Fibroblast of skin of left biceps (primary cell): Measurements from ENCODE around the gene GARIN1A.
"Not testable (repeated sequence)": the region's sequence is repeated elsewhere in the genome, so short reads cannot be mapped to it uniquely, and the experiment has no call there.

ENCODE experiments used
- DNase-seq, 2 experiments: peaks; one replicate each; pipeline ENCODE4 v3.0.0-alpha.2; 2013; ENCODE audit warnings: low read depth in 2 of 2

GARIN1A gene

DNA sequence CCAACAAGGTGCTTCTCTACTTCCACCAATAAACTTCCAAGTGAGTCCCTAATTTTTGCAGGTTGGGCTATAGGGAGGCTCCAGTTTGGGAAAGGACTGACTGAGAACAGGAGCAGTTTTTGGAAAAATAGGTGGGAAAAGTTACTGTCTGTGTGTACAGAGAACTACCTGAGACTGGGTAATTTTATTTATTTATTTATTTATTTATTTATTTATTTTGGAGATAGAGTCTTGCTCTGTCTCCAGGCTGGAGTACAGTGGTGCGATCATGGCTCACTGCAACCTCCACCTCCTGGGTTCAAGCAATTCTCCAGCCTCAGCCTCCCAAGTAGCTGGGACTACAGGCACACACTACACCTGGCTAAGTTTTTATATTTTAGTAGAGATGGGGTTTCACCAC is 11.2 kb downstream of the GARIN1A start:
- DNase-seq = not testable (repeated sequence)

DNA sequence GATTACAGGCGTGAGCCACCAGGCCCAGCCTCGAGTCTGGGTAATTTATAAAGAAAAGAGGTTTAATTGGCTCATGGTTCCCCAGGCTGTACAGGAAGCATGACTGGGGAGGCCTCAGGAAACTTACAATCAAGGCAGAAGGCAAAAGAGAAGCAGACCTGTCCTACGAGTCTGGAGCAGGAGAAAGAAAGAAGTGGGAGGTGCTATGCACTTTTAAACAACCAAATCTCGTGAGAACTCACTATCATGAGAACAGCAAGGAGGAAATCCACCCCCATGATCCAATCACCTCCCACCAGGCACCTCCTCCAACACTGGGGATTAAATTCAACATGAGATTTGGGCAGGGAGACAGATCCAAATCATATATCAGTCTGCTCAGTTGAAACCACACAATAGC is 11.6 kb downstream of the GARIN1A start:
- not testable (repeated sequence) for DNase-seq

DNA sequence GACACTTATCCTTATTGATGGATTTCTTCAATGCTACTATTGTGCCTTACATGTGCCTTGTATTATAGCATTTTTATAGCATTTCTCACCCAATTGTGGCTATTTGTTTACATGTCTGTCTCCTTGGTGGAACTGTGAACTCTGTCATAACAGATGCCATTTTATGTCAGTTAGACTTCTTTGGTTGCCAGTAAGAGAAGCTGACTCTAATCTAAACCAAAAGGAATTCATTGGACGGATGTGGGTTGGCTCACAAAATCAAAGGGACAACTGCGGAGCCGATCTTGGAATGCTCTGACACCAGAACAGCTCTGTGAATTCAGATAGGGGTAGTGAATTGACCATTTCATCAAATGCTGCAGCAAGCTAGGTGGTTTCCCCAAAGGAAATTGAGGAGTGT is 15.0 kb downstream of the GARIN1A start:
- no peak for DNase-seq

DNA sequence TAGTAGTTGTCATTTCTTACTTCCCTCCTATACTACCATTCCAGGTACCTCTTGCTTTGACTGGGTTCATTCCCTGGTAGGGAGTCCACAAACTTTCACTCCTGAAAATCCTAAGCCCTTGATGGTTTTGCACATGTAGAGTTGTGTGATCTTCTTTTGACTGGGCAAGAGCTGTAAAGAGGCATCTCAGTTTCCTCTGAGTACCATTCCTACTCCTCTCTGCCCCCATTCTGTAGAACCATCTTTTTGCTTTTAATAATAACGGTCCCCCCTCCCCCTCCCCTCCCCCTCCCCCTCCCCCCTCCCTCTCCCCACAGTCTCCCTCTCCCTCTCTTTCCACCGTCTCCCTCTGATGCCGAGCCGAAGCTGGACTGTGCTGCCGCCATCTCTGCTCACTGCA is 16.4 kb downstream of the GARIN1A start:
- no peak for DNase-seq

DNA sequence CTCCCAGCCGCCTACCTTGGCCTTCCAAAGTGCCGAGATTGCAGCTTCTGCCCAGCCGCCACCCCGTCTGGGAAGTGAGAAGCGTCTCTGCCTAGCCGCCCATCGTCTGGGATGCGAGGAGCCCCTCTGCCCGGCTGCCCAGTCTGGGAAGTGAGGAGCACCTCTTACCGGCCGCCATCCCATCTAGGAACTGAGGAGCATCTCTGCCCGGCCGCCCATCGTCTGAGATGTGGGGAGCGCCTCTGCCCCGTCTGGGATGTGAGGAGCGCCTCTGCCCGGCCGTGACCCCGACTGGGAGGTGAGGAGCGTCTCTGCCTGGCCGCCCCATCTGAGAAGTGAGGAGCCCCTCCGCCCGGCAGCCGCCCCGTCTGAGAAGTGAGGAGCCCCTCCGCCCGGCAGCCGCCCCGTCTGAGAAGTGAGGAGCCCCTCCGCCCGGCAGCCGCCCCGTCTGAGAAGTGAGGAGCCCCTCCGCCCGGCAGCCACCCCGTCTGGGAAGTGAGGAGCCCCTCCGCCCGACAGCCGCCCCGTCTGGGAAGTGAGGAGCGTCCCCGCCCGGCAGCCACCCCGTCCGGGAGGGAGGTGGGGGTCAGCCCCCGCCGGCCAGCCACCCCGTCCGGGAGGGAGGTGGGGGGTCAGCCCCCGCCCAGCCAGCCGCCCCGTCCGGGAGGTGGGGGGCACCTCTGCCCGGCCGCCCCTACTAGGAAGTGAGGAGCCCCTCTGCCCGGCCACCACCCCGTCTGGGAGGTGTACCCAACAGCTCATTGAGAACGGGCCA is 17.3 kb downstream of the GARIN1A start:
- DNase-seq = not testable (repeated sequence)

DNA sequence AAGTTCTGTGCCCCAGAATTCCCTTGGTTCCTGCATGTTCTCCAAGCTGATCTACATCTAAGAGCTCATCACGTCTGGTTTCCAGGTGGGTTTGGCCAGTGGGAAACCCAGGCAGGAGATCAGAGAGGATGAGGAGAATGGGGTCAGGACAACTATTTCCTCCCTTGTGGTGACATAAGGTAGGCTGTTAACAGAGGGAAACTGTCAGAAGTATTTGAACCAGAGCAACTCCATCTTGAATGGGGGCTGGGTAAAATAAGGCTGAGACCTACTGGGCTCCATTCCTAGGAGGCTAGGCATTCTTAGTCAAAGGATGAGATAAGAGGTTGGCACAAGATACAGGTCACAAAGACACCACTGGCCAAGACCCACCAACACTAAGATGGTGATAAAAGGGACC is 19.1 kb downstream of the GARIN1A start:
- no peak for DNase-seq

DNA sequence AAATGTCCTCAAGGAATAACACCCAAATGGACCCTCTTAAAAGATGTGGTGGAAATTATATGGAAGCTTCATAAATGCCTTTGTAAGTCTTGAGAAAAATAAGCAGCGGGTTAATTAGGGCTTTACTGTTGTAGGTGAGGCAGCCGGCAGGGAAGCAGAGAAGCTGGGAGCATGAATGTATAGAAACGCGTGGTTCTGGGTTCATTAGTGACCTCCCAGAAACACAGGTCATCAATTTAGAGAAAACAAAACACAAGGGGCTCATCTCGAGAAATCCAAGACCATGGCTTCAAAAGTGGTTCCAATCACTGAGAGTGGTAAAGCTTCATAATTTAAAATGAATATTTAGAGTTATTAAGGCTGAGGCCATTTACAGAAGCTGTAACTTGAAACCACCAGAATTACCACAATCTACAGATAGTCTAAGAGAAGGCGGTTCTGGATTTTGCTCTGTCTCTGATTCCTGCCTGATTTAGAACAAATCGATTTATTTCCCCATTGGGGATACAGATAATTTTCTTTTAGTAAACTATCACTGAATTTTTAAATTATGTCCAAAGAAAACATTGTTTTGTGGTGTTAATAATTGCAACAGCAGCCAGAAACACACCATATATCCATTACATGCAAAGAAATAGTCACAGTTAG is 20.7 kb downstream of the GARIN1A start:
- no peak for DNase-seq

DNA sequence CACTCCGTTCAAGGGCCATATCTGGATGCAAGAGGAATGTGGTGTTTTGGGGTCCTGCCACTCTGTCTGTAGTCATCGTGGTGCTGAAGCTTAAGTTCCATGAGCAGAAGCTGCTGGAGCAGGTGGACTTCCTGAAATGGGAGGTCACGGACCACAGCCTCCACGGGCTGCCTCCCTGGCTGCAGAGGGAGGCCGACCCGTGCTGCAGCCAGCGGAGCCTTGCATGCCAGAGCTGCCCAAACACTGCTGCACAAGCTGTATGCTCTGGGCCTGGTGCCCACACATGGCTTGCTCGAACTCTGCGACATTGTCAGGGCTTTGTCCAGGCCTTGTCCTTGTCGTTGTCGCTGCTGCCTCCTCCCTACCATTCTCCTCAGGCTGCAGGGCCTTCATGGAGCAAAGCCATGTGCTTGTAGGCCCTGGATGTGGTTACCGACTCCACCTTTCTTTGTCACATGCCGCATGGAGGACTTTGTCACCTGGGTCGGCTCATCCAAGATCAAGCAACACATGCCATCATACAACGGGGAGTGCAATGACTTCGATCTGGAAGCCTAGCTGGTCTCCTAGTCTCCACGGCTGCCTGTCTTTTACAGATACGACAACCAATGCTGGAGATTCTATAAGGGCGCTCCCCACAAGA is 21.4 kb downstream of the GARIN1A start:
- no peak for DNase-seq

DNA sequence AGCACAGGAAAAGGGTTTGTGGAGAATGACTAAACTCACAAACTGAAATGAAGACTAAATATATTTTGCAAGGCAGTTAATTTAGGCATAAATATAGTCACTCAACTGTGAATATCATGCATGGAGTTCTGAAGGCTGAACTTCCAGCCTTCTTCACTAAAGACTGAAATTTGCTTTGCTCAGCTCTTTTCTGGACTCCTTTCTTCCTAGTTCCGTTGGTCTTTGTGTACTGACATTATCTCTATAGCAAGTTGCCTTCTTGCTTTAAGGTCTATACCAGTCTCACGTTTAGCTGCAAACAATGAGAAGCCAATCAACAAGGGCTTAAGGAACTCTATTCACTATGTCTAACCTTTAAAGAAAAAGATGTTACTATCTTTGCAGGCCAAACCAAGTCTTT is 22.6 kb downstream of the GARIN1A start:
- no peak for DNase-seq

DNA sequence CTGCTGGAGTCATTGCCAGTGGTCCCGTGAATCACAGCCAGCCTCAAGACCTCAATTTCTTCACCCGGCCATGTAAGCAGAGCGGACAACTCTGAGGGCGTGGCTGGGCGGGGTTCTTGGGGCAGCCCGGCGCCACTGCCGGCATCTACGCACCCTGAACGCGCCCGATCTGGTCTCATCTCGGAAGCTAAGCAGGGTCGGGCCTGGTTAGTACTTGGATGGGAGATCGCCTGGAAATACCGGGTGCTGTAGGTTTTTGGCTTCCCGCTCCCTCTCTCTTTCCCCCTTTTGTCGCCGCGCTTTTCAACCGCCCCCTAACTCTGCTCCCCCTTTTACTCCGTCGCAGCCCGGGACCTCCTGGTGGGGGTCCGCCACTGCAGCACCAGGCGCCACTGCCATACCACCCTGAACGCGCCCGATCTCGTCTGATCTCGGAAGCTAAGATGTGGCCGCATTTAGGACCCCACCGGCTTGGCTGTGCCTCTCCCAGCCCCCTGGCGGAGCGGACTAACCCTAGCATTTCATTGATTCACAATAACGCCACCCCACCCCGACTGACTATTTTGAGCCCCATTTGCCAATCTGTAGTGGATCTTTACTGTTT is 25.3 kb downstream of the GARIN1A start:
- peak in 1 of 2 experiments; percentile 12 for DNase-seq

DNA sequence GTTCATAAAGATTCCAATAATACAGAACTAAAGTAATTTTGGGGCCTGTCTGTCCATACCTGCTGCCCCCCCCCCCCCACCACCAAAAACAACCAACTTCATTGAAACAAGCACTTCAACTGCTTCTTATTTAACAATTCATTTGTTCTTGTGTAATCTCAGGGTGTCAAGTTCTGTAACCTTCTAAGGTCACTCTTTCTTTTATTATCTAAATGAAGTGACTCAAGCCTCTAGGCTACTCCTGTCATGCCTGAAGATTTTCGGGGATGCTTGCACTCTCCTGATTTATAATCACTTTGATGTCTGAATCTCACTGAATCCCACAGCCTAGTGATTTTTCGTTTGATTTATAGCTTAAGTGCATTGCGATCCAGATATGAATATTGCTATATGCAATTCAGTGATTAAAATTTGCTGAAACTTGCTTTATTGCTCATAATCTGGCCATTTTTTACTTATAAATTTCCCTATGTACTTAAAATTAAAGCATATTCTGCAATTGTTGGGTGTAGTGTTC is 27.2 kb downstream of the GARIN1A start:
- no peak for DNase-seq

DNA sequence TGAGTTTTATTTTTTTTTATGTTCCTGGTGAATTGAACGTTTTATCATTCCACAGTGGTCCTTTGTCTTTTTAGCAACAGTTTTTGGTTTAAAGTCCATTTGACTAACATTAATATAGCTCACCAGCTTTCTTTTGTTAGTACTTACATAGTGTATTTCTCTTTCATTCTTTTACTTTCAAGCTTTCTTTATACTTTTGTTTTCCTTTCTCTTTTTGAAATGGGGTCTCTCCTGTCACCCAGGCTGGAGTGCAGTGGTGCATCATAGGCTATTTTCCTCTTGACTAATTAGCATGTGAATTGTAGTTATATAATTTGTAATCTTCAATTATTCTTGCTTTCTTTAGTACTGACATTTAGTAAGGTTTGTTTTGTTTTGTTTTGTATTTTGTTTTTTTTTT is 27.8 kb downstream of the GARIN1A start:
- DNase-seq = no peak

DNA sequence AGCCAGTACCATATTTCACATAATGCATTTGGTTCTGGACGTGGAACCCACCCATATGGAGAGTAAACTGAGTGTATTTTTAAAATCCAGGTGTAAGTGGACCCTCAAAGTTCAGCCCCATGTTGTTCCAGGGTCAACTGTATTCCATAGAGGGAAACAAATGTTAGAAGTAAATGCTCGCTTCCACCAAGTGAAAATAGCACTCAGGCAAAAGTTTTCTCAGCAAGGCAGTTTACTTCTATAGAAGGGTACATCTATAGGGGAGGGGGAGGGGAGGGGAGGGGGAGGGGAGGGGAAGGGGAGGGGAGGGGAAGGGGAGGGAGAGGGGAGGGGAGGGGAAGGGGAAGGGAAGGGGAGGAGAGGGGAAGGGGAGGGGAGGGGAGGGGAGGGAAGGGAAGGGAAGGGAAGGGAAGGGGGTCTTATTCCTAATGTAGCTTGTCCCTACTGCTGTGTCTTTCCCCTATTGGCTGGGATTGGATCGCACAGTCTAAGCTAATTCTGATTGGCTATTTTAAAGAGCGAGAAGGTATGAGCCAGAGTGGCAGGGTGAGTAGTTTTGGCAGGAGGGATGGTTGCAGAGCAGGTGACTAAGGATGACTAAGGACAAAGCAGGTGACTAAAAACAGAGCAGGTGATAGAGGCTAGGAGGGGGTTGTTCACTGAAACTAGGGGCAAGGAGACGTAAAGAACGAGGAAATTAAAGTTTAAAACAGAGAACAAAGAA is 29.1 kb downstream of the GARIN1A start:
- DNase-seq = no peak

DNA sequence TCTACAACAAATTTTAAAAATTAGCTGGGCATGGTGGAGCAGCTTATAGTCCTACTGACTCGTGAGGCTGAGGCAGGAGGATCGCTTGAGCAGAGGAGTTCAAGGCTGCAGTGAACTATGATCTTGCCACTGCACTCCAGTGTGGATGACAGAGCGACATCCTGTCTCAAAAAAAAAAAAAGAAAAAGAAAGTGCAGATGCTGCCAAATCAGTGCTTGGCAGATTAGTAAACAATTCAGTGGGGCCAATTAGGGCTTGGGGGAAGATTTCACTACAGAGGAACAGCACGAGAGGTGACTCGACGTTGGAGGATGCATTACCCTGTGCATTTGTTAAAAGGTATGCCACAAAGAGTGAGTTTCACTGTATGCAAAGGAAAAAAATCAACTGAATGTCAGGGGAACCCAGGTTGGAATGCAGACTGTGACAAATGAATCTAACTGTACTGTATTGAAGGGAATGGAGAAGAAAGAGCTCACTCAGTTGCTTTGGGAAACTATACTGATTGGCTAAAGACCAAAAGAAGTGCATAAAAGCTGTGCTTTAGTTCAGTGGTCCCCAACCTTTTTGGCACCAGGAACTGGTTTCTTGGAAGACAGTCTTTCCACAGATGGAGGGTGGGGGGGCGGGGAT is 31.6 kb downstream of the GARIN1A start:
- DNase-seq = peak in 1 of 2 experiments; percentile 13

DNA sequence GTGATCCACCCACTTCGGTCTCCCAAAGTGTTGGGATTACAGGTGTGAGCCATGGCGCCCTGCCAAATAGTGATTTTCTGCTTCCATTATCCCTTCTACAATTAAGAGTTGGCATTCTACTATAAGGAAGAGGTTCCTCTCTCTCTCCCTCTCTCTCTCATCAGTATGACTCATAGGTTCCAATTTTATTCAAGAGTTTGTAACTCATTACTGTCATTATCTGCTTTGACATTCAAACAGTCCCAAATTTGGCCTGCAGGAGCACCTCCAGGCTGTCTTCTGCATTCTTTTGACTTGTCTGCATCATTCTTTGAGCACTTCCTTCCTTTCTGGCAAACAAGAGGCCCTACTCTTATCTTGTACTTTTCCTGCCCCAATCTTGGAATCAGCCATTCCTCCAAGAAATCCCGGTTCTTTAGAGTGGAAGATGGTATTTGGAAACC is 33.8 kb downstream of the GARIN1A start:
- DNase-seq = no peak

DNA sequence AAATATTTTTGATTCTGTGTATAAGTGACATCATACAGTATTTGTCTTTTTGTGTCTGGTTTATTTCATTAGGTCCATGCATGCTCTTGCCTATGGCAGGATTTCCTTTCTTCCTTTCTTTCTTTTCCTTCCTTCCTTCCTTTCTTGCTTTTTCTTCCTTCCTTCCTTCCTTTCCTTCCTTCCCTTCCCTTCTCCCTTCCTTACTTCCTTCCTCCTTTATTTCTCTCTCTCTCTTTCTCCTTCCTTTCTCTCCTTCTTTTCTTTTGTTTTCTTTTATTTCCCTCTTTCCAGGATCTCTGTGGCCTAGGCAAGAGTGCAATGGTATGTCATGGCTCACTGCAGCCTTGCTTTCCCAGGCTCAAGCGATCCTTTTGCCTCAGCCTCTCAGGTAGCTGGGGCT is 35.7 kb downstream of the GARIN1A start:
- no peak for DNase-seq

DNA sequence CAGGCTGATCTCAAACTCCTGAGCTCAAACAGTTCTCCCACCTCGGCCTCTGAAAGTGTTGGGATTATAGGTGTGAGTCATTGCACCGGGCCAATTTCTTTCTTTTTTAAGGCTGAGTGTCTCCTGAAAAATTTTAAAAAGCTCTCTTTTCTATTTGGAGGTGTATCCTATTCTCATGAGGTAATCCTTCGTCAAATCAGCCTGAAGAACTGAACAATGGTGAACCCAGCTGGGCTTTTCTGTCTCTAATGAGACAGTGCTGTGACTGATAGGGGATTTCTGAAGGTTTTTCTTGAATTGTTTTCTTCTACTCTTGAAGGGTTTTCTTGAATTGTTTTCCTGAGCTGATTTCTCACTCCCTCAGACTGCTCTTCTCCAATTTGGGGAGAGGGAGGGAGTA is 36.1 kb downstream of the GARIN1A start:
- no peak for DNase-seq

DNA sequence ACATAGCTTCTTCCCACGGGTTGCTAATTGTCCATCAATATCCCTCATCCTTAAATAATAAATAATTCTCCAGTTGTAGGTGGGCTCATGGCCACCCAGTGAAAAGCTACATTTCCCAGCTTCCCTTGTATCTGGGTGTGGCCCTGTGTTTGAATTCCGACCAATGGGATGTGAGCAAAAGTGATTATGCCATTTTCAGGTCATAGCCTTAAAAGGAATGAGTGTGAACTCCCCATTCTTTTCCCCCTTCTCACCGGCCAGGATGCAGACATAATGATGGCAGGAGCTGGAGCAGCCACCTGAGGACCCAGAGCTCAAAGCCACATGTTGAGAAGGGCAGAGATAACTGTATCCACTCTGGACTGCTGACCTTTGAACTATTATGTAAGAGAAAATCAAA is 36.7 kb downstream of the GARIN1A start:
- no peak for DNase-seq

DNA sequence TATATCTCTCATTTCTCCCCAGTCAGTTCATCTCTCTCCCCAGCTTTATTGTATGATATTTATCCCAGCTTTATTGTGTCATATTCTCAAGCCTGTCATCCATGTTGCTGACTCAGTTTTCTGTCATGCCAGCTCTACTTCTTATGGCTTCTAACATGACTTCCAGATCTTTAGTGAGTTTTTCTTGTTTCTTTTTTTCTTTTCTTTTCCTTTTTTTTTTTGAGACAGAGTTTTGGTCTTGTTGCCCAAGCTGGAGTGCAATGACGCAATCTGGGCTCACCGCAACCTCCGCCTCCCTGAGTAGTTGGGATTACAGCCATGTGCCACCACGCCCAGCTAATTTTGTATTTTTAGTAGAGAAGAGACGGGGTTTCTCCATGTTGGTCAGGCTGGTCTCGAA is 38.4 kb downstream of the GARIN1A start:
- no peak for DNase-seq

DNA sequence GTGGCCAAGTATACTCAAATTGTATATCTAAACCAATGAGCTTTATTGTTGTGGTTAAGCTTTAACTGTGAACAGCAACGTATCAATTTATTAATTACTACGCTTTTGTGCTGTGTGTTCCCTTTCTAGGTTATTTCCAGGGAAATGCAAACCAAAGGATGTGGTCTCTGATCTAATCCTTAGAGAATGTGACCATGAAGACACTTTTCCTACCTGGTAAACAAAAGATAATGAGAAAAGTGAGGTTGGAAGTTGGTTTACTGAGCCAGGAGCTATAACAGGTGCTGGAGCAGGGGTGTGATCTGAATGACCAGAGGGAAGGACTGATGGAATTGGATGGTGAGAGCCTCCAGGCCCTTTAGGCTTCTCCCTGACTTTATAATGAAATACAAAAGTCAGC is 41.7 kb downstream of the GARIN1A start:
- DNase-seq = no peak
